BJ (cell line): Measurements from ENCODE around the gene FUT9. TPM values are rescaled to one million over a fixed set of nuclear protein-coding genes. Genes with fewer than 3 reads are reported as not detected.

ENCODE experiments used
- CTCF ChIA-PET: fragments of 350-600 bp; formaldehyde crosslinking; extraction: SDS; loops from one replicate; lab custom pipeline; 2021; ENCODE audit warnings: antibody characterized with exemption, inconsistent platforms; lab: Yijun Ruan, JAX
- POLR2A ChIA-PET: fragments of 300-600 bp; sonication (Branson Sonifier 250); formaldehyde crosslinking; extraction: SDS; loops from one replicate; lab custom pipeline; 2021; ENCODE audit warnings: antibody characterized with exemption; lab: Charles Lee
- DNase-seq: peaks from one replicate; pipeline ENCODE4 v3.0.0-alpha.2; 2011; ENCODE audit warnings: low read depth
- H3K27me3 ChIP-seq: 2 replicates; pipeline ENCODE4 v1.6.0; 2011; ENCODE audit warnings: low read length; ENCODE audit not compliant: control insufficient read depth, insufficient read depth
- H3K36me3 ChIP-seq: 2 replicates; pipeline ENCODE4 v1.5.1; 2011; ENCODE audit warnings: low read length; ENCODE audit not compliant: control insufficient read depth, insufficient read depth
- H3K4me3 ChIP-seq: 2 replicates; pipeline ENCODE4 v1.5.1; 2011; ENCODE audit warnings: low read depth, mild to moderate bottlenecking, control low read depth, low read length
- polyA plus RNA-seq: library from polyadenylated mRNA; depleted of rRNA; stranded (reverse); fragments of >200 nt; gene quantifications from 2 replicates; pipeline ENCODE4 v1.2.3, GENCODE V29; 2011
- TF ChIP-seq, protein P1 (sequence below): IDR thresholded peaks from 2 replicates; pipeline ENCODE4 v1.5.1; 2011; ENCODE audit warnings: low read depth, mild to moderate bottlenecking, control low read depth, inconsistent platforms, low read length, moderate library complexity; ENCODE audit not compliant: insufficient read depth

The FUT9 gene
- polyA plus RNA-seq, 1 experiment: not detected

DNA sequence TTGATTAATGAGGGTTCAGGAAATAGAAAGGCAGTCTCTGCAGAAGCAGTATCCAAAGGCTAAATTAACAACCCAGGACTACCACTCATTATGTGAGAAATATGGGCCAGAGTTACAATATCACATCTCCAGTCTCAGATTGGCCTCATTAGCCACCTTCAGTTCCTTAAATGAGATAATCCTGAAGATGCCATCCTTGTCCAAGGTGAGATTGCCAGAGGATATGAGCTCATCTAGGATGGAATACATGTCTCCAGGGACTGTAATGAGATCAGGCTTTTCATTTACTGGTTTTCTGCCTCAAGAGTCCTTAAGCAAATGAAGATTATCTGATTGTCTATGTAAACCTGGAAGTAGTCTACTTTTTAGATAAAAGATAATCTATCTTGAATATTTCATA, 196.3 kb downstream of the FUT9 start:
- POLR2A ChIA-PET: no interaction called here
- CTCF ChIA-PET: no interaction called here
- no peak for DNase-seq
- Histone ChIP-seq H3K4me3 (no peak overlapping the region), H3K36me3 (no peaks in the 10 kb centered on the region), H3K27me3 (no peaks in the 10 kb centered on the region)
- TF ChIP-seq, protein P1, sequence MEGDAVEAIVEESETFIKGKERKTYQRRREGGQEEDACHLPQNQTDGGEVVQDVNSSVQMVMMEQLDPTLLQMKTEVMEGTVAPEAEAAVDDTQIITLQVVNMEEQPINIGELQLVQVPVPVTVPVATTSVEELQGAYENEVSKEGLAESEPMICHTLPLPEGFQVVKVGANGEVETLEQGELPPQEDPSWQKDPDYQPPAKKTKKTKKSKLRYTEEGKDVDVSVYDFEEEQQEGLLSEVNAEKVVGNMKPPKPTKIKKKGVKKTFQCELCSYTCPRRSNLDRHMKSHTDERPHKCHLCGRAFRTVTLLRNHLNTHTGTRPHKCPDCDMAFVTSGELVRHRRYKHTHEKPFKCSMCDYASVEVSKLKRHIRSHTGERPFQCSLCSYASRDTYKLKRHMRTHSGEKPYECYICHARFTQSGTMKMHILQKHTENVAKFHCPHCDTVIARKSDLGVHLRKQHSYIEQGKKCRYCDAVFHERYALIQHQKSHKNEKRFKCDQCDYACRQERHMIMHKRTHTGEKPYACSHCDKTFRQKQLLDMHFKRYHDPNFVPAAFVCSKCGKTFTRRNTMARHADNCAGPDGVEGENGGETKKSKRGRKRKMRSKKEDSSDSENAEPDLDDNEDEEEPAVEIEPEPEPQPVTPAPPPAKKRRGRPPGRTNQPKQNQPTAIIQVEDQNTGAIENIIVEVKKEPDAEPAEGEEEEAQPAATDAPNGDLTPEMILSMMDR: no peak

DNA sequence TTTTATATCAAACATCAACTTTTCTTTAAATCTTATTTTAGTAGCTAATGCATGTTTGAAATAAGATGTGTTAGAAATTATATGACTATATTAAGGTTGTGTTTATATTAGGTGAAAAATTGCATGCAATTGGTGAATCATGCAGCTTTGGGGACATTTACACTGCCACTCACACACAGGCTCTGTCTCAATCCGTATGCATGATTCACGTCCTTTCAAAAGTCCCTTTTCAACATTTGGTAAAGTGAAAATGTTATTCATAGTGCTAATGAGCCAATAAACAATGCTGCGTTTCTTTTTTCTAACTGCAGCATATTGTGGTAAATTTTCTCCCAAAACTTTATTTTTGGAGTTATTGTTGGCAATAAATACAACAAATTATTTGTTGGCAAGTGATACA, 198.0 kb downstream of the FUT9 start:
- CTCF ChIA-PET: no interaction called here
- Histone ChIP-seq H3K27me3 (no peaks in the 10 kb centered on the region), H3K36me3 (no peaks in the 10 kb centered on the region), H3K4me3 (no peak overlapping the region)
- no peak for DNase-seq
- TF ChIP-seq, protein P1: no peak
- POLR2A ChIA-PET: no interaction called here

DNA sequence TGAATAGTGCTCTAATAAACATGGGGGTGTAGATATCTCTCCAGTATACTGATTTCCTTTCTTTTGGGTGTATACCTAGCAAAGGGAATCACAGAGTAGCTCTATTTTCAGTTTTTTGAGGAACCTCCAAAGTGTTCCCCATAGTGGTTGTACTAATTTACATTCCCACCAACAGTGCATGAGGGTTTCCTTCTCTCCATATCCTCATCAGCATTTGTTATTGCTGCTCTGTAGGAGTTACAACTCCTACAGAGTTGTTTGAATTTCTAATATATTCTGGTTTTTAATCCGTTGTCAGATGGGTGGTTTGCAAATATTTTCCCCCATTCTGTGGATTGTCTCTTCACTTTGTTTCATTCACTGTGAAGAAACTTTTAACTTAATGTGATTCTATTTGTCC, 207.9 kb downstream of the FUT9 start:
- no peak for DNase-seq
- ChIA-PET CTCF (no interaction called here), POLR2A (no interaction called here)
- TF ChIP-seq, protein P1: no peak
- Histone ChIP-seq H3K36me3 (no peaks in the 10 kb centered on the region), H3K27me3 (no peaks in the 10 kb centered on the region), H3K4me3 (no peak overlapping the region)

DNA sequence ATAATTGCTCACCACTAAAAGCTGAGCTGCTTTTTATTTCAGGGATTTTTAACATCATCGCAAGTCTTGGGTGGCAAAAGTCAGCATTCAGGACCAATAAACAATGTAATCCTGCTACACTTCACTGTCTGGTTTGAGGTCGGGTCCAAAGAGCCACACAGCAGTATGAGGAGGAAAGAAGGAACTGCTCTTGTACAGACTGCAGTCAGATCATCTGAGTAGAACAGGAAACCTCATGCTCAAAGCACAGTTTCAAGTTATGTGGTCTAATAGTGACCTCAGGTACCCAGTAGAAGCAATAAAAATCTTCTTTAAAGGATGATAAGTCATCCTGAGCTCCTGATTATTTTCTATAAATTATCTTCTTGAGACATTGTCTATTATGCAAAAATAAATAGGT, 211.4 kb downstream of the FUT9 start:
- DNase-seq: no peak
- Histone ChIP-seq H3K36me3 (no peaks in the 10 kb centered on the region), H3K27me3 (no peaks in the 10 kb centered on the region), H3K4me3 (no peak overlapping the region)
- POLR2A ChIA-PET: no interaction called here
- CTCF ChIA-PET: no interaction called here
- TF ChIP-seq, protein P1: no peak

DNA sequence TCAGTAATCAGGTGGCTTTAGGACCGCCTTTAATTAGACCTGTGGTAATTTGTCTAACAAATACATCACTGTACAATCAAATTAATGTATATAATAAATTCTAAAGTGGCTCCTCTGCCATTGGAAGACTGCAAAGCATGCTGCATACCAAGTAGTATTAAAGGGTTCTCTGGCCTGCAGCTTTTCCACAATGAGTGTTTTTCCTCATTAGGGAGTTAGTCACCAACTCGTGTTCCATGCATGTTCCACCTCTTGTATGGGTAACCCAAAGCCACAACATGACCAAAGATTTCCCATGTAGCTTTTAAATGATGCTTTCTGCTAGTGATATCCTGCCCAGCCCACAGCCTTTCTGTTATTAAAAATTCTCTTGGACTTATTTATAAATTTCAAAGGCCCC, 218.7 kb downstream of the FUT9 start:
- ChIA-PET POLR2A (no interaction called here), CTCF (no interaction called here)
- H3K27me3 ChIP-seq: no peaks in the 10 kb centered on the region
- no peak for DNase-seq
- TF ChIP-seq, protein P1: no peak
- no peaks in the 10 kb centered on the region for H3K36me3 ChIP-seq
- no peak overlapping the region for H3K4me3 ChIP-seq
